GM19240 (cell line): ENCODE results near the gene TBCE.
"Not testable (repeated sequence)": the region's sequence is repeated elsewhere in the genome, so short reads cannot be mapped to it uniquely, and the experiment has no call there.

Experiments used
- DNase-seq: peaks from one replicate; pipeline ENCODE4 v3.0.0; 2011; ENCODE audit warnings: low spot score; ENCODE audit not compliant: insufficient read length

TBCE gene

DNA sequence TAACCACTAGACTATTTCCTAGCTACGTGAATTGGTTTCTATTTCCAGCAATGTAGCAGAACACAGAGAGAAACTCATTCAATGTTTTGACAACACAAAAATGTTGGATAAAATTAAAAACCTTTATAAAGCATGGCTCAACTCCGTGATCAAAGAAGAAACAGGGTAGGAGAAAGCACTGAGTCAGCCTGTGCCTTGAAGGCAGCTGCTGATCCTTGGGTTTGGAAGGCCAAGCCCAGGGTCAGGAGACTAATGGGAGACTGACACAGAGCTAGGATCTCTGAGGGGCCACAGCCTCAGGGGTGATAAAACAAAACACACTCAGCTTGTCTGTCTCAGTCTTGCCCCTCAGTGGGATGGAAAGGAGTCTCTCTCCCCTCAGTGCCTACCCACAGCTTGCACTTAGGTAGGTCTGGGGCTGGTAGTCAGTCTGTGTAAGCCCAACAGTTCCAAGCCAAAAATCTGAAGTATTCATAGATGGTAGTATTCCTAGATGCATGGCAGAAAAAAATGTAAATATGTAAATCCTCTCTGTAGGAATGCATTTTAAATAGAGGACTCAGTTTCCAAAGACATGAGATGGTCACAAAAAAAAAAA lies 83.8 kb downstream of the TBCE start:
- no peak for DNase-seq

- DNase-seq, result no peak
Measured at GRCh38 chr1:235454021-235454420, 86.8 kb downstream of the TBCE start.

DNA sequence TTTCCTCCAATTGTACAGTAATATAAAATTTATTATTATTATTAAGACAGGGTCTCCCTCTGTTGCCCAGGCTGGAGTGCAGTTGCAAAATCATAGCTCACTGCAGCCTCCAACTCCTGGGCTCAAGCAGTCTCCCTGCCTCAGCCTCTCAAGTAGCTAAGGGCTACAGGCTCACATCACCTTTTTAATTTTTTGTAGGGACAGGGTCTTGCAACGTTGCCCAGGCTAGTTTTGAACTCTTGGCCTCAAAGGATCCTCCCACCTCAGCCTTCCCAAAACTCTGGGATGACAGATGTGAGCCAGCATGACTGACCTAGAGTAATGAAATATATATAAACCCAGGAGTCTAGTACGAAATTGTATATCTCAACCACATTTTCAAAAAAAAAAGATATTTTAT lies 87.9 kb downstream of the TBCE start:
- no peak for DNase-seq

DNA sequence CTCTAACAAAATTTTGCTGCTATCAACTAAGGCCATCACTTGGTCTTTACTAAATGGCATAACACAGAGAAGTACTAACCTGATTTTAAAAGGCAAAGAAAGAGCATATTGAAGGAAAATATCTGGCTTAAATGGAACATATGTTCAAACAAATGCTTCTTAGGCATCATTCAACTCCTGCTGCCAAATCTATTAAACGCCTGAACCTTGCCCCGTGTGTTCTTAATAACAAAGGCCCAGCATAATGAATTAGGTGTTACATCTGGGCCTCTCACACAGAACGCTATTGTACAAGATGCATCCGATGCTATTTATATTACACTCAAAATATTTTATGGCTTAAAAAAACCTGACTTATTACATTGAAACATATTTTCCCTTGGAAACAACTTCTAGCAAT lies 88.6 kb downstream of the TBCE start:
- DNase-seq, result no peak

- DNase-seq, result not testable (repeated sequence)
Measured at GRCh38 chr1:235457856-235458255, 90.6 kb downstream of the TBCE start.

DNA sequence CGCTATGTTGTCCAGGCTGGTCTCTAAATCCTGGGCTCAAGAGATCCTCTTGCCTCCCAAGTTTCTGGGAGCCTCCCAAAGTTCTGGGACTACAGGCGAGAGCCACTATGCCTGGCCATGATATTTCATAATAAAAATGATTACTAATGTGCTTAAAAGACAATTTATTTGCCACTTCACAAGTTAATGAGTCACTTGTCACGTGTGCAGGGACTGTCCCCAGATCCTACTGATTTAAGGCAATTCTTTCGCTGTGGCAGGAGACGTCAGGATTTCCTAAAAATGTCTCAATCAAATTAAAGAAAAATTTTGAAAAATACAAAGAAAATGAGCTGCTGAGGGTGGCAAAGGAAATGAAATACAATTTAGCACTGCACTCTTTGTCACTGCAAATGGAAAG lies 93.5 kb downstream of the TBCE start:
- no peak for DNase-seq

GRCh38 chr1:235461954-235462353 lies 94.7 kb downstream of the TBCE start:
- no peak for DNase-seq

- not testable (repeated sequence) for DNase-seq
Measured at GRCh38 chr1:235462832-235463231, 95.6 kb downstream of the TBCE start.

DNA sequence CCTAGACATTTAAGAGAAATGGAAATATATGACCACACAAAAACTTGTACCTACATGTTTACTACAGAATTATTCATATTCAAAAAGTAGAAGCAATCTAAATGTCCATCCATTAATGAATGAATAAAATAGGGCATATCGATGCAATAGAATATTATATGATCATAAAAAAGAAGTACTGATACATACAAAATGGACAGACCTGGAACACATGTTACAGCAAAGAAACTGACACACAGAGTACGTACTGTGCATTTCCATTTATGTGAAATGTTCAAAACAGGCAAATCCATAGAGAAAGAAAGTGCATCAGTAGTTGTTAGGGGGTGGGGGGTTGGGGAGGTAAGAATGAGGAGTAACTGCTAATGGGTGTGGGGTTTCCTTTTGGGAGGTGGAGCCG lies 97.8 kb downstream of the TBCE start:
- no peak for DNase-seq

DNA sequence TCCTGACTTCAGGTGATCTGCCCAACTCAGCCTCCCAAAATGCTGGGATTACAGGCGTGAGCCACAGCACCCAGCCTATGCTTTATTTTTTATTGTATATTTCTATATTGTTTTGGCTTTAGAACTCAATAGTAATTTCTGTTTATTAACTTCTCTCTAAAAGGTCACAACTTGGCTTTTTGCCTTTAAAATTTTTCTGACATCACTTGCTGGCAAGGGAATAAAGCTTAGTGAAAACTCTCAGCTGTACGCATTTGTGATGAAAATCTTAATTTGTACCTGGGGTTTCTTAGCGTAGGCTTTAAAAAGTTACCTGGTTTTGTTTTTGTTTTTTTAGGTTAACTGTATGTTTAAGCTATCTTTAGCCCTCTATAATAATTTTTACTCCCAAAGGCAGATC lies 100.8 kb downstream of the TBCE start:
- DNase-seq, result no peak

GRCh38 chr1:235468970-235469369 lies 101.7 kb downstream of the TBCE start:
- DNase-seq, result no peak

- not testable (repeated sequence) for DNase-seq
Measured at GRCh38 chr1:235469897-235470296, 102.7 kb downstream of the TBCE start.

DNA sequence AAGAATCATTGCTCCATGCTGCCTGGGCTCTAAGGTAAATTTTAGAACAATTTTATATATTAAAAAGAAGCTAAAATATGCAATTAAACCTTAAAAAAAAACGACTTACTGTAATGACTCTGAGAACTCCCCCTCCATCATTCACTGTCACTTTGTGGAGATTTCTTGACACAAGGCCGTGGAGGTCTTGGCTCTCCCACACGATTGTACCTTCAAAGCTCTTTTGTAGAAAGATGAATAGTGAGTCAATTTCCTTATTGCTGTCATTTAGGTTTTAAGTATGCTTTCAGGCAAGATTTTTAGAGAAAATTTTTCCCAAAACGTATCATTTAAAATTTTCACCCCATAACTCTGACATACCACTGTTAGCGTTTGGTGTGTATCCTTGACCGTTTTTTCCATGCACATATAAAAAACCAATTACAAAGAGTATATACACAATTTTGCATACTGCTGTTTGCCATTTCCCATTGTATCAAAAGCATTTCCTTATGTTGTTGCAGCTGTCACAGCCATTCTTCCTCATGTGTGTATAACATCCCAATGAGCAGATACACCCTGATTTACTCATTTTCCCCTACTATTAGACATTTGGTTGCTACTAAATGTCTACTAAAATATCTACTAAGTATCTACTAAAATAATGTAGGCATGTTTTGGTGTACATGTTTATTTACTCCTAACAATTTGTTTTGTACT lies 103.7 kb downstream of the TBCE start:
- DNase-seq, result no peak

DNA sequence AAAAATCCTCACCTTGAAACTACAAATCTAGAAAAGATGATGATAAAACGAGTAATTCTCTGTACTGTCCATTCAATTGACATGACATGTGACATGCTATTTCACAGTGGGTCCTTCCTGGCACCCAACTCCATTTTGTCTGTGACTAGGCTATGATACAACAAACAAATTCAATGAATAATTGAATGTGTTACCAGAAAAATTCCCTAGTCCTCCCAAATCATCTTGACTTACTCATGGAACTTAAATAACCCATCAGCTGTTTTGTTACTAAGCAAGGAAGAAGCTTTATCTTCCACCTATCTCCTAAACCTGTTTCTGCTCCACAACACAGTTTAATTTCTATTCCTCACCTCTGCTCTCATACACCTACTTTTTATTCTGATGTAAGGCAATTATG lies 106.6 kb downstream of the TBCE start:
- no peak for DNase-seq

- no peak for DNase-seq
Measured at GRCh38 chr1:235483090-235483489, 115.9 kb downstream of the TBCE start.

- no peak for DNase-seq
Measured at GRCh38 chr1:235485558-235485957, 118.3 kb downstream of the TBCE start.

- DNase-seq, result no peak
Measured at GRCh38 chr1:235486321-235486720, 119.1 kb downstream of the TBCE start.

GRCh38 chr1:235491644-235492043 lies 124.4 kb downstream of the TBCE start:
- DNase-seq, result no peak

- DNase-seq, result no peak
Measured at GRCh38 chr1:235494531-235494930, 127.3 kb downstream of the TBCE start.

GRCh38 chr1:235495030-235495429 lies 127.8 kb downstream of the TBCE start:
- DNase-seq, result no peak

- no peak for DNase-seq
Measured at GRCh38 chr1:235495551-235495950, 128.3 kb downstream of the TBCE start.

DNA sequence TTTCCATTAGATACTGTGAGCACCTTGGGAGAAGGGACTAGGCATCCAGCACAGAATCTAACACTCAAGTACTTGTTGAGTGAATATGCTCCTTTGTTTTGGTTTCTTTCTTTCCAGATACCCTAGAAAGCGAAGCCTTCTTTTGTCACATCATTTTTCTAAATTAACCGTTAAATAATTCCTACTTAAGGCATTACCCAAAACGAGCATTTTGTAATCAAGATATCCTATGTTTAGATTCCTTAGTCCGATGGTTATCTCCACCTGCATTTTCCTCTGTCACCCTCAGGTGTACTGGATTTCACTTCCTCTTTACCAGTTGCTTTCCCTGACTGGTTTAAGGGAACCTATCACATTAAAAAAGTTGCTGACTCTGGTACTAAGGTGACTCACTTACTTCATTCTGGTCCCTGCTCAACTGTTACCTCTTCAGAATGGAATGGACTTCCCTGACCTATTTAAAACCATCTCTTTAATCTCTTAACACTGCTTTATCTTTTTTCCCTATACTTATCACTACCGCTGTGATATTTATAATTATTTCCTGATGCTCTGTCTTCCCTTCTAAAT lies 133.8 kb downstream of the TBCE start:
- no peak for DNase-seq
